H4 (cell line): ENCODE data around the gene MYO1H. TPM values are rescaled to one million over a fixed set of nuclear protein-coding genes. Genes with fewer than 3 reads are reported as not detected.
A peak's percentile ranks its signal among the peaks of the same experiment; 100 is the strongest.
"Not testable (repeated sequence)": the region's sequence is repeated elsewhere in the genome, so short reads cannot be mapped to it uniquely, and the experiment has no call there.

Source experiments
- DNase-seq: peaks from one replicate; pipeline ENCODE4 v3.0.0-alpha.2; 2015; ENCODE audit warnings: low spot score
- total RNA-seq: library from RNA; depleted of rRNA; stranded (reverse); fragments of >200 nt; shearing (Covaris generic); gene quantifications from 2 replicates; pipeline ENCODE4 v1.2.3, GENCODE V29; 2014

Gene MYO1H
- total RNA-seq, 1 experiment from 2014 or later = not detected

DNA sequence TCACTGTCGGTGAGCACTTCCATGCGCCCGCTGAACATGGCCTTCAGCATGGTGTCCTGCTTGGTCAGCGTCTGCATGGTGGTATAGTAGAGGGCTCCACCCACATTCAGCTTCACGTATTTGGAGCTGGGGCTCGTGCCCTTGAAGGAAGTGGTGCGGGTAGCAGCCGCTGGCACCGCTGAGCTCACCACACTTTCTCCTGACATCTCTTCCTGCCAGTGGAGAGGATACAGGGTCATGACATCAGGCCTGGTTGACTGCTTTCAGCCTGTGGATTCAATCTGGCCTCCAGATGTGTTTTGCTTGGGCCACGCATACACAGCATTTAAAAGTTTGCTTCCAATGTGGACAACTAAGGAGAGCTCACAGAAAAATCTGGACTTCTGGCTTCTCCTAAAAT, 121.8 kb downstream of the MYO1H start:
- DNase-seq = no peak

DNA sequence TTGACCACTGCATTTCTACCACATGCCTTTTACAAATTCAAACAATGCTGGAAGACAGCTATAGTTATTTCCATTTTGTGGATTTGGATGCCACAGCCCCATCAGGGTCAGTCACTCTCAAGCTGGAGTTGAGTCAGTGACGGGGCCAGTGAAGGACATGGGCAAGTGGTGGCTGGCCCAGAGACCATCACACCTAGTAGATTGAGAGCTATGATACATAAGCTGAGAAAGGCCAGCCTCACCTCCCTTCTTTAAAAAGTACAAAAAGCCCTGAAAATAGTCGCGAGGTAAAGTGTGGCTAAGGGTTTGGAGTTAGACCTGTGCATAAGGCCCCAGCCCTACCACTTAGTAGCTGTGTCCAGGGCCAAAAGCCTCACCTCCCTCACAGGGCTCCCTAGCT, 125.3 kb downstream of the MYO1H start:
- DNase-seq = no peak

DNA sequence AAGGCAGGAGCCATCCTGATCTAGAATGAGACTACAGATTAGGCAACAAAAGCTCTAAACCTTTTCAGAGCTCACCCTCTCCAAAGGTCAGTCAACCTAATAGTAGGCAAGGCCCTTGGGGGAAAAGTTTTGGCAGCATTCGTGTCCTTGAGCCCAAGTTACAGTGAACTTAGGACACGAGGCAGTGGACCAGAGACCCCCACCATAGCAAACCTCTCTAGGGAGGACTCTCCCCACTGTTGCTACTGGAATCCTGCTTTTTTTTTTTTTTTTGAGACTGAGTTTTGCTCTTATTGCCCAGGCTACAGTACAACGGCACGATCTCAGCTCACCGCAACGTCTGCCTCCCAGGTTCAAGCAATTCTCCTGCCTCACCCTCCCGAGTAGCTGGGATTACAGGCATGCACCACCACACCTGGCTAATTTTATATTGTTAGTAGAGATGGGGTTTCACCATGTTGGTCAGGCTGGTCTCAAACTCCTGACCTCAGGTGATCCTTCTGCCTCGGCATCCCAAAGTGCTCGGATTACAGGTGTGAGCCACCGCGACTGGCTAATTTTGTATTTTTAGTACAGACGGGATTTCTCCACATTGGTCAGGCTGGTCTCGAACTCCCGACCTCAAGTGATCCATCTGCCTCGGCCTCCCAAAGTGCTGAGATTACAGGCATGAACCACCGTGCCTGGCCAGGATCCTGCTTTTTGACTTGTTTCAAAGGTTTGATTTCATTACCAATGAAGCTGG, 126.0 kb downstream of the MYO1H start:
- DNase-seq = not testable (repeated sequence)

DNA sequence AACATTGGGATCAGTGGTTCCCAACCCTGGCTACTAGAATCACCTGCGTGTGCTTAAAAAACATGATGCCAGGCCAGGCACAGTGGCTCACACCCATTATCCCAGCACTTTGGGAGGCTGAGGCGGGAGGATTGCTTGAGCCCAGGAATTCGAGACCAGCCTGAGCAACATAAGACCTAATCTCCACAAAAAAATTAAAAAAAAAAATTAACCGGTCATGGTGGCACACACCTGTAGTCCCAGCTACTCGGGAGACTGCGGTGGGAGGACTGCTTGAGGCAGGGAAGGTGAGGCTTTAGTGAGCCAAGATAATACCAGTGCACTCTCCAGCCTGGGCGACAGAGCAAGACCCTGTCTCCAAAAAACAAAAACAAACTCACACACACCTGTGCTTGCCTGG, 127.4 kb downstream of the MYO1H start:
- DNase-seq = no peak

DNA sequence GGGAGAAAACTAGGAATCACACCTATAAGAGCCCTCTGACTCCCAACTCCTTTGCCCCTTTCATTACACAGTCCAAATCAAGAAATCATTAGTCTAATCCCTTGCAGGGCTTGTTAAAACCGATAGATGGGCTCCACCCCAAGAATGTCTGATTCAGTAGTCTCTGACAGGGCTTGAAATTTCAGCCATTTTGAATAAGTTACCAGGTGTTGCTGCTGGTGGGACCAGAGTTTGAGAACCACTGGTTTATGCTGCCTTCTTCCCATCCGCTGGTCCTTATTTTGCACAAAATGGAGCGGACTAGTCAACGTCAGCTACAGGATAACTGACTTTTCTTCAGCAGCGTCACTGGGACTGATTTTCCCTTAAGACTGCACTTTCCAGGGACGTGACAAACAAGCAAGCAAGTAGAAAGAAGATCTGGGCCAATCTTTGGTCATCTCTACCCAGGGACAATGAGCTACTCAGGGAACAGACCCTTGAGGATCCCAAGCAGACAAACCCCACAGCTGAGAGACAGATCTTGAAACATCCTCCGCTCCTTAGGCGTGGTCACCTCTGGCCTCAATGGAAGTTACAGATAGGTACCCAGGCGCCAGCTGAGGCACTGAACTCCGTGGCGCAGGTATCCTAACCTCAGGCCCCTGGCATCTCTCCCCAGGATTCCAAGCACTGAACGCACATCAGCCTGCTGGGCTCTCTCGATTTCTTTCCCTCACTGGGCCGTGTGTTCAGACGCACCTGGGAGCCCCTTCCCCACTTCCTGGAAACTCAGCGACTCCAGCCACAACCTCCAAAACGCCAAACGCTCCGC, 128.5 kb downstream of the MYO1H start:
- DNase-seq = no peak

DNA sequence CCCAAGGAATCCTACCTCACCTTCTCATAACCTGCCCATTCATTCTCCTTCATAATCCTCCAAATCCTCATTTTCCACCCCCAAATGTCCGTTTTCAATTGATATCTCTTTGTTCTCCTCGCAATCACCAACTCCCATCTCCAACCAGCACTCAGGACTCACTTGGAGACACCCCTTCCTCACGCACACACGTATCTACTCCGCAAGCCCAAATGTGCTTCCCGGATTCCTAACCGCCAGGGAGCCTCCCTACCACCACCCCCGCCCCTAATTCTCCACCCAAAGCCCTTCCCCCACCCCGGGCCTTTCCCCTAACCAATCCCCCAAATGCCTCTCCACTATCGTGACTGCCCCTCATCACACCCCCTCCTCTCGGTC, 129.1 kb downstream of the MYO1H start:
- DNase-seq = no peak

DNA sequence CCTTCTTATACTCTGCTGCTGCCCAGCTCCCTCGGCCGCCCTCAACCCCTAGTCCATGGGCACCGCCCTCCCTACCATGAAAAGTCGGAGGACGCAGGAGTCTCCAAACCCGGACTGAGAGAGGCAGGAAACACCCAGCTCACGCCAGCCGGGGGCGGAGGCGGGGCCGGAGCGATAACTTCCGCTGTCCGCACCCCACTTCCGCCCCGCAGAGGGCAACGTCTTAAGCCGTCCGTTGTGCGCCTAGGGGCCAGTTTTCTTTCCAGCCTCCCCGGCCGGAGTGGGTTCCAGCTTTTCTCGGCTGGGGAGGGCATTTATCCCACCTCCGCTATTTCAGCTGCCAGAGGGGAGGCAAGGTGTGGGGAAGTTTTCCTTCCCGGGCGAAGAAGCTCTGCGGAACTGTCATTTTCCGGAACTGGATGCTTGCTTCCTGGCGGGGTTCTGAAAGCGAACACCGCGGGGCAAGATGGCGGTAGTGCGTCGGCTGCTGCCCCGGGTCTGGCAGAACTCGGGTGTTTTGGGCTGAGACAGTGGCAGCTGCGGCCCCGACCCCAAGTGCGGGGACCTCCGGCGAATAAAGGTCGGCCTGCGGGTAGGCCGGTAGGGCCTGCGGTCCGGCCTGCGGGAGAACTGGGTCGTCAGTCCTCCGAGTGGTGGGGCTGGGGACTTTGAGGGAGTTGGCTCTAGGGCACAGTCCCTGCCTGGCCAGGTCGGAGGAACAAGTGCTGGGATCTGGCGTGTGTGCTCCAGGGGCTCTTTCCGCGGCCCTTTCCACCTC, 129.7 kb downstream of the MYO1H start, which contains the start of the genes KCTD10 and UBE3B:
KCTD10 (minus strand) TSS at position 116 of the 778 bp plus-strand sequence; CDS start at position 78, 38 bp downstream.
UBE3B (plus strand) TSS at position 450 of the 778 bp plus-strand sequence. CDS start 5,918 bp downstream, outside the sequence.
- peak; percentile 80 for DNase-seq

DNA sequence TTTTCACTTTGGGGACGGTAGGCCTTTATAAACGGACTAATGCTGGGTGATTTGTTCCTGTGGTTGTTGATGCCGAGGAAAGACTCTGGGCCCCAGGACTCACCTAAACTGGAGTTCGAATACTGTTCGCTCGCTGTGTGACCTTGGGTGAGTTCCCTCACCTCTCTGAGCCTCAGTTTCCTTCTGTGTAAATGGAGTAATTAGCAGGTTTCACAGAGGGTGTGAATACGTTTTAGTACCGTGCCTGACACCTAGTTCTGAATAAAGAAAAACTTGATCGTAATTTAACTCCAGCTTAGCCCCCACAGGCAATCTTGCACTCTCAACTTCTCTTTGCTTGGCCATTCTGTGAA, 130.2 kb downstream of the MYO1H start:
- no peak for DNase-seq

DNA sequence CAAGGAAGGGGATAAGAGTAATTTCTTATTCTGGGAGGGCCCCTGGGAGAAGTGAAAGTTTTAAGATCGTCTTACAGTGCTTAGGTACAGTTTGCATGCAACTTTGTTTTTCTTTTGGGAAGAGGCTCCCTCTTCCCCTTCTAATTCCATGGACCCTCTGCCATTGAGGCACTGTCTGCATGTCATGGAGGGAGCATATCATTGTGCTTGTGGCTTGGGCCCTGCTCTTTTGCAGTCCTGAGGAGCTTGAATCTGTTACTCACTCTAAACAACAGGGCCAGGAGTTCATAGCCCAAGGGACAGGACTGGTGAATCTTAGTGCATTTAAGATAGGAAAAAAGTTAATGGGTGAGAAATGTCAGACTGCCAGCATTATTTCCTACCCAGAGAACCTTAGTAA, 132.1 kb downstream of the MYO1H start:
- DNase-seq = no peak

DNA sequence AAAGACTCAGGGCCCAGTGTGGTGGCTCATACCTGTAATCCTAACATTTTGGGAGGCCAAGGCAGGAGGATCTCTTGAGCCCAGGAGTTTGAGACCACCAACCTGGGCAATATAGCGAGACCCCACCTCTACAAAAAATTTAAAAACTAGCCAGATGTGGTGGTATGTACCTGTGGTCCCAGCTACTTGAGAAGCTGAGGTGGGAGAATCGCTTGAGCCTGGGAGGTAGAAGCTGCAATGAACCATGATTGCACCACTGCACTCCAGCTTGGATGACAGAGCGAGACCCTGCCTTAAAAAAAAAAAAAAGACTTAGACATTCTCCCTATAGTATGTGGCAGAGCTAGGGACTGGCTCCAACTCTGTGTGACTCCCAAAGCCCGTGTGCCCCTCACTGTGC, 132.7 kb downstream of the MYO1H start:
- DNase-seq = no peak

DNA sequence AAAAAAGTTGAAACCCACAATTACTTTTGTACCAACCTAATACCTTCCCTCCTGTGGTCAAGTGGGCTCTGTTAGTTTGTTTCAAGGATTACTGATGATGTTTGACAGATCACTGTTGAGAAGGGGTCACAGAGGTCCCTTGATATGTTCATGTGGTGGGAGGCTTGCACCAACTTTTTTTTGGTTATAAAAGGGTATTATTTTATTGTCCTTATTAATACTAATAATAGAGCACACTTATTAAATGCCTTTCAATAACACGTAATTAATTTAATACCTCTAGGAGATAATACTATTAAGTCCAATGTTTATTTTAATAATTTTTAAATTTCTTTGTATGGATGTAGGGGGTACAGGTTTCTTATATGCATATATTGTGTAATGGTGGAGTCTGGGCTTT, 134.2 kb downstream of the MYO1H start:
- no peak for DNase-seq

DNA sequence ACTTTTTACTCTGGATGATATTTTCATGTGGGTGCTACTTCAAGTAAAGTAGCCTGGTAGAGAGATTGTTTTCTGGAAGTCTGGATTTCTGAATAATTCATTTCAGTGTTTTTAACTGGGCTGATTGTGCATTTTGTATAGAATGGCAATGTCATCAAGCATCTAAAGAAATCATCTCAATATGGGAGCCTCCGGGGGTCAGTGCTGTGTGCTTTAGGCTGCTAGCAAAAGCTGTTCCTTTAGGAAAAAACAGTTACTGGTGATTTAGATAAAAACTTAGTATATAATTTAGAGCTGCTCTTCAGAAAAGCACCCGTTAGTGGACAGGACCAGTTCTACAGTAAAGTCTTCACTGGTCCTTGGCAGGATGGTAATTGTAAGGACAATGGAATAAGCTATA, 134.8 kb downstream of the MYO1H start:
- no peak for DNase-seq

DNA sequence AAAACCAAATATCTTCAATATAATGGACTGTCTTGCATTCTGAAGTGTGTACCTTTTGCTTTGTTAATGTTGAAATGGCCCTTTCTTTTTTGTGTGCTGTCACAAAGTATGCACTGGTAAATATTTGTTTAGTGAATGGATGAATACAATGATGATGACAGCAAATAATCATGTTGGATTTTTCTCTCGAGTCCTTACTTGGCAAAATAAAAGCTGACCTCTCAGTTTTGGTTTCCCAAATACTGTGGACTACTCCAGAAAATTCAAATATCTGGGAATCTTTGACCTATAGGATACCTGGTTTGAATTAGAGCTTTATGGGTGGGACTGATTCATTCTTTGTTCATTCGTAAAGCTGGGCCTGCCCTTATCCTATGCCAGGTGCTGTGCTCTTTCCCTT, 135.2 kb downstream of the MYO1H start:
- DNase-seq = no peak

DNA sequence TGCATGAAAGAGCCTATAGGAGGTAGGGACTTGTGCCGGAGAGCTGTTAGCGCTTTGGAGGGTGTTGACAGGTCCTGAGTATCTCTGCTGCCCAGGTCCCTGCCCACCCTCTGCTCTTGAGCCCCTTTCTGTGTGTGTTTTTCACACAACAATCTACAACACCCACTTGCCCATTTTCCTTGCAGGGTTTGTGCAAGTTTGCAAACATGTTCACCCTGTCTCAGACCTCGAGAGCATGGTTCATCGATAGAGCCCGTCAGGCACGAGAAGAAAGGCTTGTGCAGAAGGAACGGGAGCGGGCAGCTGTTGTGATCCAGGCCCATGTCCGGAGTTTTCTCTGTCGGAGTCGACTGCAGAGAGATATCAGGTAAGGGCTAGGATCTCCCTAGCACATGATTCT, 135.6 kb downstream of the MYO1H start:
- no peak for DNase-seq

DNA sequence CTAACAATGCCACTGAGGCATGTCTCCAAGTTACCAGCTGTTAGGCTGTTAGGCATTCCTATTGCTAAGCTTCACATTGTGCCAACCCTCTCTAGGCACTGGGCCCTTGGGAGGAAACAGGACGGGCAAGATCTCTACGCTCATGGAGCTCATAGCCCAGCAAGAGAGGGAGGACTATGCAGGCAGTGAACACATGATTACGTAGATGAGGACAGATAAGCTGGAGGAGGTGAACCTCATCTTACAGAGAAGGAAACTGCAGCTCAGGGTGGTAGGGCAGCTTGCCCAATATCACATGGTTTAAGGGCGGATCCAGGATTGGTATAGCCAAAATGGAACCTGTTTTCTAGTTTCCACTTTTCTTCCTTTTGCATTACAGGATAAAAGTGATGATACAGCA, 137.5 kb downstream of the MYO1H start:
- DNase-seq = no peak

DNA sequence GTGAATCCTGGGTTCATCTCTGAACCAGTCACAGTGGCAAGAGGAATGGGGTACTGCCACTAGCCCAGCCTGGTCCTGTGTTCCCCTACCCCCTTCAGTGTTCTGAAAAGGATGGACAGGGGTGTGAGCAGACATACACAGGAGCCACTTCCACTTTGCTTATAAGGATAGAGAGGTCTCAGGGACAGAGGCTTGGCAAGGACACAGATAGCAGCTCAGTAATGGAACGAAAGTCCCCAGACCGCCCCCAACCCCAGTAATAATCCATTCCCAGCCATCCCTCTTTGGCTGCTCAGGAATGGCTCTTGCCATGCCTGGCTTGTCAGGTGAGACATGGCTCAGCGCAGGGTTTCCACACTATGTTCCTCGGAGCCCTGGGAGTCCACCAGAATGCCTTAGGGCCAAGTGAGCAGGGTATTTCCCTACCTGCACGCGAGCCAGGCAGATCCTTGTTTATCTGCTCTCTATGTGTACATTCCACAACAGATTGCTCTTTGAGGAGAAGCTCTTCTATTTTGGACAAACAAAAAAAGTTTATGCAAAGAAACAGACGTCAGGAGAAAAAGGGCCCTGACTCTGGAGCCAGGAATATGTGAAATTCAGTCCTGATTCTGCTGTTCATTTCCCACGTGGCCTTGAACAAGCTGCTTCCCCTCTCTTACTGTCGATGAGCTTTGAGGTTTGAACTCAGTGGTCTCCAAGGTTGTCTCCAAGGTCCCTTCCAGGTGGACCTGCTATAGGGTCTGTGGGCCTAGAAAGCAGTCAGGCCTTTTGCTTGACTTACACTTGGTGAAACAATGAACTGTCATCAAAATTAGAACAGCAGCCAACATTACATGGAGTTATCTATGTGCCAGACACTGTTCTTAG, 139.7 kb downstream of the MYO1H start:
- DNase-seq = no peak

DNA sequence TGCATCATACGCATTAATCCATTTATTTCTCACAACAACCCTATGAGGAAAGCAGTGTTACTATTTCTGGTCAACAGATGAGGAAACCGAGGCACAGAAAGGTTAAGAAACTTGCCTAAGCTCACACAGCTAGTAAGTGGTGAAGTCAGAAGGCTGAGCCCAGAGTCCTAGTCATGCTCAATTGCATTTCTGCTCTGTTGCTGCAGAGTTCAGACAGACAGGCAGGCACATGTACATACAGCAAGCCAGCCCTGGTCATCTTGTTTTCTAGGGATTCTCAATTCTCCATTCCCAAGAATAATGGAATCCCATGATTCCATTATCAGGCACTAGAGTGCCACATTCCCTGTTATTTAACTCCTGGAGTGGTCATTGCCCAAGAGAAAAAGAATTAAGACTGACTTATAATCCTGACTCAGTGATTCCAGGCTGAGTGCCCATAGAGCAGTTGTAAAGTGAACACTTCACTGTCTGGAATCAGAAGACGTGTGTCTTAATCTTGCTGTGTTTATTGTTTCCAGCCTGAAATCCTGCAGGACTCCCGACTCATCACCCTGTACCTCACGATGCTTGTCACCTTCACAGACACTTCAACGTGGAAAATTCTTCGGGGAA, 140.5 kb downstream of the MYO1H start:
- no peak for DNase-seq

DNA sequence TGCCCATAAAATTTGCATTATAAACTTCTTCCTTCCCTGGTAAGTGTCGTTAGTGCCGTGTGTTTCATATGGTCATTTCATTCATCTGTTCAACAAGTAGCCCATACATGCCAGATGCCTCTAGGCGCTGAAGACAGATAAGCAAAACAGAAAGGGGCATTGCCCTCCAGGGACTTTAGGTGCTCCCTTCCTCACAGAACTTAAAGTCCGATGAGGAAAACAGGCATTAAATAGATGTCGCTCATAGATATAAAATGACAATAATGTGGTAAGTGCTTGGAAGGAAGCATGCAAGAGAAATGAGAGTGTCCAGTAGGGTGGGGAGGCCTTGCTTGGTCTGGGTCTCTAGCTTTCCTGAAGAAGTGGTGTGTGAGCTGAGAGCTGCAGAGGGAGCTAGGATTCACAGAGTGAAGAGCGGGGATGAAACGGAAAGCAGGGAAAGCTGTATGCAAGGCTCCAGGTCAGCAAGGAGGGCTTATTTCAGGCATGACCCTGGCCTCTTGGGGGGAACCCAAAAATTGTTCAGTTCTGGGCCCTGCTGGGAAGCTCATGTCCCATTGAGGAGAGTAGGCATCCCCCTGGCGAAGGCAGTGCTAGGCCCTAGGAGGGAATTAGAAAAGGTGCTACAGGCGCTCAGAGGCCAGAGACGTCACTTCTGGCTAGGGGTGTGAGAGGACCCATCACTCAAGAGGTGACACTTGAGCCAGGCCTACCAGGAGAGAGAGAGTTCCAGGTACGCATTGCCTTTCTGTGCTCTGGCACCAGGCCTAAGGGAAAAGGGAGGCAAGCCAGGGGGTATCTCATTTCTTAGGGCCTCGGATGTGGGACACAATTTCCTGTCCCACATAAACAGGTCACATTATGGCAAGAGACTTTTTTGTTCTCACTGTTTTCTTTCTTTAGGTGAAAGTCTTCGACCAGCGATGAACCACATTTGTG, 141.6 kb downstream of the MYO1H start:
- no peak for DNase-seq

DNA sequence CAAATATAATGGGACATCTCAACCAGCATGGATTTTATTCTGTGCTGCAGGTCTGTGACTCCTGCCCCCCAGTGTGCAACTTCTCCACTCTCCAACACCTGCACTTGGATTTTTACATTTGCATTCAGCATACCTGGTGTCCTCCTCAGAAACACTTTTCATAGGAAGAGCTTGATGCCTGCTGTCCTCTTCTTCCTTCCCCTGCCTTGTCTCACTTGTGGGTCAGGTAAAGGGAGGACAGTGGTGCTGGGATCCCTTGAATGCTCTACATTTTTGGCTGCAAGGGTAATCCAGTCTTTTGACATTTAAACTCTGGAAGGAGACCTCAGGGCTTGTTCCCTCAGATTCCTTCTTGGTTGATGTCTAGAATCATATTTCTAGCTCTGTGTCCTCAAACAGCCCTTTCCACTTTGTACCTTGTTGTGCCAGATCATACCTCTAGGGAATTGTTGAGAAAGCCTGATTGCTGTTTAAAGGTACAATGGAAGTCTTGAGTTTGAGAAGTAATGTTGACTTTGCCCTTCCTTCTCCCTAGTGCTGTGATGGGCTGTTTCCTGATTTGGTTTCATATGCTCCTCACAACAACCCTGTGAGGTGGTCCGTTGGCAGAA, 142.4 kb downstream of the MYO1H start:
- DNase-seq = no peak
